Bronchial epithelial cell (primary cell): Measurements from ENCODE around the gene TBL1X. TPM values are rescaled to one million over a fixed set of nuclear protein-coding genes. Genes with fewer than 3 reads are reported as not detected.
"Not testable (repeated sequence)": the region's sequence is repeated elsewhere in the genome, so short reads cannot be mapped to it uniquely, and the experiment has no call there.

ENCODE experiments used
- DNase-seq: peaks from one replicate; pipeline ENCODE4 v3.0.0-alpha.2; 2010; ENCODE audit warnings: low read depth
- FAIRE-seq: peaks from 2 replicates; lab custom pipeline; 2011; peaks lifted over from hg19 to GRCh38; lab: Jason Lieb, UNC
- H3K27me3 ChIP-seq: 2 replicates; pipeline ENCODE4 v1.5.1; 2011; ENCODE audit warnings: low read length; ENCODE audit not compliant: control insufficient read depth, insufficient read depth
- H3K36me3 ChIP-seq: 2 replicates; pipeline ENCODE4 v1.5.1; 2011; ENCODE audit warnings: low read length; ENCODE audit not compliant: control insufficient read depth, insufficient read depth
- H3K4me3 ChIP-seq: 2 replicates; pipeline ENCODE4 v1.5.1; 2011; ENCODE audit warnings: mild to moderate bottlenecking, low read depth, low read length, control low read depth
- total RNA-seq: library from RNA; depleted of rRNA; stranded (reverse); fragments of >200 nt; gene quantifications from 2 replicates; pipeline ENCODE4 v1.2.1, GENCODE V29; 2014
- TF ChIP-seq, protein P1 (sequence below): IDR thresholded peaks from 2 replicates; pipeline ENCODE4 v1.5.1; 2011; ENCODE audit warnings: mild to moderate bottlenecking, moderate library complexity, low read length, control low read depth, inconsistent platforms; ENCODE audit not compliant: insufficient read depth, severe bottlenecking

TBL1X gene
- total RNA-seq, 1 donor from 2014 or later = 14.2 TPM

- Histone ChIP-seq H3K27me3 (no peaks in the 10 kb centered on the region), H3K4me3 (no peak overlapping the region), H3K36me3 (no peaks in the 10 kb centered on the region)
- FAIRE-seq (no peak), DNase-seq (no peak)
- TF ChIP-seq, protein P1, sequence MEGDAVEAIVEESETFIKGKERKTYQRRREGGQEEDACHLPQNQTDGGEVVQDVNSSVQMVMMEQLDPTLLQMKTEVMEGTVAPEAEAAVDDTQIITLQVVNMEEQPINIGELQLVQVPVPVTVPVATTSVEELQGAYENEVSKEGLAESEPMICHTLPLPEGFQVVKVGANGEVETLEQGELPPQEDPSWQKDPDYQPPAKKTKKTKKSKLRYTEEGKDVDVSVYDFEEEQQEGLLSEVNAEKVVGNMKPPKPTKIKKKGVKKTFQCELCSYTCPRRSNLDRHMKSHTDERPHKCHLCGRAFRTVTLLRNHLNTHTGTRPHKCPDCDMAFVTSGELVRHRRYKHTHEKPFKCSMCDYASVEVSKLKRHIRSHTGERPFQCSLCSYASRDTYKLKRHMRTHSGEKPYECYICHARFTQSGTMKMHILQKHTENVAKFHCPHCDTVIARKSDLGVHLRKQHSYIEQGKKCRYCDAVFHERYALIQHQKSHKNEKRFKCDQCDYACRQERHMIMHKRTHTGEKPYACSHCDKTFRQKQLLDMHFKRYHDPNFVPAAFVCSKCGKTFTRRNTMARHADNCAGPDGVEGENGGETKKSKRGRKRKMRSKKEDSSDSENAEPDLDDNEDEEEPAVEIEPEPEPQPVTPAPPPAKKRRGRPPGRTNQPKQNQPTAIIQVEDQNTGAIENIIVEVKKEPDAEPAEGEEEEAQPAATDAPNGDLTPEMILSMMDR = no peak
Observed at GRCh38 chrX:9473708-9474107, 8.8 kb downstream of the TBL1X start.

GRCh38 chrX:9475417-9475816, 10.6 kb downstream of the TBL1X start:
- H3K4me3 ChIP-seq, H3K27me3 ChIP-seq, DNase-seq, H3K36me3 ChIP-seq, FAIRE-seq: not testable (repeated sequence)

DNA sequence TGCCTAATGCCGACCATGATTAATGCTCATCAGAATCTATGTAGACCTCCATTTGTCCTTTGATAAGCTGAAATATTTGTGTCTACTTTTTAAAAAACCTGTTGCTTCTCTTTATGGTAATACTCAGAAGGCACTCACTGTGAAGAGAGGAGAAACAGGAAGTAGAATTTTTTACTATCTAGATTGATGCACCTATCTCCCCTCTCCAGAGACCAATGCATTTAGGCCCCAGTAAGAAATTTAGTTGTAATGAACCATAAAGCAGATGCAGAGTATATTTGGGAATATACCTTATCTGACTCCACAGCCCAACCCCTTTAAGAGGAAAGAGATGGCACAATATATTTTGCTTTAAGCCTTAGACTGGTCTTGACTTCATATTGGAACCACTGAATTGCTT, 11.1 kb downstream of the TBL1X start:
- TF ChIP-seq, protein P1 = no peak
- H3K4me3 ChIP-seq = no peak overlapping the region
- H3K27me3 ChIP-seq = no peaks in the 10 kb centered on the region
- H3K36me3 ChIP-seq = no peaks in the 10 kb centered on the region
- DNase-seq = no peak
- FAIRE-seq = no peak

- TF ChIP-seq, protein P1 = no peak
- FAIRE-seq (no peak), DNase-seq (no peak)
- H3K27me3 ChIP-seq = no peaks in the 10 kb centered on the region
- H3K4me3 ChIP-seq = no peak overlapping the region
- H3K36me3 ChIP-seq = no peaks in the 10 kb centered on the region
Observed at GRCh38 chrX:9476810-9477575, 12.1 kb downstream of the TBL1X start.

GRCh38 chrX:9482408-9482807, 17.6 kb downstream of the TBL1X start:
- TF ChIP-seq, protein P1 = no peak
- DNase-seq = peak; percentile 80
- no peak for FAIRE-seq
- H3K27me3 ChIP-seq = no peaks in the 10 kb centered on the region
- no peak overlapping the region for H3K4me3 ChIP-seq
- H3K36me3 ChIP-seq = no peaks in the 10 kb centered on the region

DNA sequence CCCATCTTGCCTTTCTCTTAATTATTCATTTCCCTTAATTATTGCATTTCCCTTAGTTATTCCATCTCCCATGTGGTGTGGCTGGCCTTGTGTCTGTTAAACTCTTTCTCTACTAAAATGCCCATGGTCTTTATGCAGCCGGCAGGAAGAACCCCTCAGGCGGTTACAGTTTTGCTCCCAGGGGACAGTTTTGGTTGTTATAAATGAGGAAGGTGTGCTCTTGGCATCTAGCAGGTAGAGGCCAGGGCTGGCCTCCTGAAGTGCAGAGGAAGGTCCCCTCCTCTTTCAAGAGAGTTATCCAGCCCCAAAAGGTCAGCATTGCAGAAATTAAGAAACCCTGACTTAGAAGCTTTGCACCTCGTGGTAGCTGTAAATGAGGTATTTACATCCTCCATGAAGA, 18.0 kb downstream of the TBL1X start:
- DNase-seq (no peak), FAIRE-seq (no peak)
- Histone ChIP-seq H3K27me3 (no peaks in the 10 kb centered on the region), H3K36me3 (no peaks in the 10 kb centered on the region), H3K4me3 (no peak overlapping the region)
- TF ChIP-seq, protein P1 = no peak
